ENCODE measurements around the gene PTPN7.

The PTPN7 gene

GRCh38 chr1:202165267-202165941 is 5.0 kb upstream of the PTPN7 start:
- DNase-seq = no peak

GRCh38 chr1:202164271-202165037 is 4.1 kb upstream of the PTPN7 start:
- no peak for DNase-seq

GRCh38 chr1:202163281-202164270 is 3.2 kb upstream of the PTPN7 start:
- no peak for DNase-seq

GRCh38 chr1:202162418-202163280 is 2.2 kb upstream of the PTPN7 start:
- no peak for DNase-seq

- no peak for DNase-seq
These were observed 1.6 kb upstream of the PTPN7 start for GRCh38 chr1:202162047-202162417.

DNA sequence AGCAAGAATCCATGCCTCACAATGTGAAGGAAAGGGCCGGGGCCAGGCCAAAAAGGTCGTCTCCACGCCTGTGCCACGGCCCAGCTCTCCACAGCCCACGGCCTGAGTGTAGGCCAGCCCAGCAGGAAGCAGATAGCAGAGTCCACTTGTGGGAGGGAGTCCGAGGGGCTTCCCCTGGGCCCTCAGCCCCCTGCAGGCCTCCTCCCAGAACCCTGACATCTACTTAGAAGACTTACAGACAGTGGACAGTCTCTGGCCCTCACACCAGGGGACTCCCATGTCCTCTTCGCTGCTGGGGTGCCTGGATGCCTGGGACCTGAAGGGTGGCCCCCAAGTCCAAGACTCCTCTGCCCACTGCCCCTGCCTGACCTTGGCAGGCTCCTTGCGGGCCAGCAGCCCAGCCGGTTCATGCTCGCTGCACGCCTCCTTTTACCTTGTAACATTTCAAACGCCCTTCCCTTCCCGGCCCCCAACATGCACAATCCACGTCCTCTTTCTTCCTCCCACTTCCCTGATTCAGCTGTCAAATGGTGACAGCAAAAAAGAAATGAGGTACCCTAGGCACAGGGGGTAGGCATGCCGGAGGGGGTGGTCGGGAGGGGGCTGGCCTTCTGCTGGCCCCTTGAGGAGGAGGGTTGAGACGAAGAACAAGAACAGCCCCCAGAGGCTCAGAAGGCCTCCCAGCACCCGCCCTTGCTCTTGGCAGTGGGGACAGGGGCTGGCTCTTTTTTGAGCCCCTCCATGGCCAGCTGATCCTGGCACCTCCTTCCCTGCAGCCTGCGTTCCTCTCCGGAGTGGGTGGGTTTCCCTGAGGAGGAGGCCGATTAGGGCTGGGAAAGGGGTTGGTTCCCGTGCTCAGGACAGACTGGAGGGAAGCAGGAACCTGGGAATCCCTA is 997 bp upstream of the PTPN7 start:
- DNase-seq = no peak

GRCh38 chr1:202159534-202160371 is 649 bp downstream of the PTPN7 start:
- DNase-seq = no peak

GRCh38 chr1:202158810-202159533 is 1.4 kb downstream of the PTPN7 start:
- DNase-seq = no peak

GRCh38 chr1:202157945-202158344 is 2.5 kb downstream of the PTPN7 start:
- no peak for DNase-seq

DNA sequence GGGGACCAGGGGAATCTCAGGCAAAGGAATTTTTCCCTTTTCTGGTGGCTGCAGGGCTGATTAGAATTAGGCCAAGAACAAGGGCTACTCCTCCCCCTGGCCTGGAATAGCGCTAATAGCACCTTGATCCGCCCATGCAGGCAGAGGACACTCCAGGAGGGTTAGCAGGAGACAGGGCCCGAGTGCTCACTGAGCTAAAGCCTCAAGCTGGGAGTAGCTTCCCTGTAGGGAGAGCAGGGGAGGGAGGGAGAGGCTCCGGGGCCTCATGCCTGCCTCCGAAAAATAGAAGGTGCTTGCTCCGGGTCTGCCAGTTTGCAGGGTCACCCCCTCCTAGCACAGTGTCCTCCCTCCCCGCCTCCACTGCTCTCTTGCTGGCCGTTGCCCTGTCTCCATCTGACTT is 3.8 kb downstream of the PTPN7 start:
- DNase-seq = no peak

GRCh38 chr1:202155478-202156021 is 4.9 kb downstream of the PTPN7 start:
- no peak for DNase-seq

GRCh38 chr1:202154766-202155477 is 5.5 kb downstream of the PTPN7 start:
- DNase-seq = no peak

DNA sequence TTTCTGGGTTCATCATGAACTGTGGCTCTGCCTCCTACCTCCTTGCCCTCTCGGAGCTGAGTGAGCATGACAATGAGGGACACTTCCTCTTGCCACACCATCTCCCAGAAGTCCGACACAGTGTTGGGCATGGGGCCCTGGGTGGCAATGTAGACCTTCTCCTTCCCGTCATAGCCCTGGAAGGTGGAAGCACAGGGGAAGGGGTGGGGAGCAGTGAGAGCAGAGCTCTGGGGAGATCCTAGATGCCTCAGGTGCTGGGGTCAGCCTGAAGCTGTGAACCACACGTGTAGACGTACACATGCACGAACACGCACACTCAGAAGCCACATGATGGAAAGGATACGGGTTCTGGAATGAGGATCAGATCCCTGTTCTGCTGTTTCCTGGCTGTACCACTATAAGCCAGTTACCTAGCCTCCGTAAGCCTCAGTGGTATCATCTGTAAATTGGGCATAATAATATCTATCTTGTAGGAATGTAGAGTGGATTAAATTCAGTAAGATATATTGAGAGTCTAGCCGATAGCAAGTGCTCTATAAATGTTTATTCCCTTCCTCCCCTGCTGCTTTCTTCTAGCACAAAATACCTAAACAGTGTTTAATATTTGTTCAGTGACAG is 6.1 kb downstream of the PTPN7 start:
- DNase-seq = no peak

DNA sequence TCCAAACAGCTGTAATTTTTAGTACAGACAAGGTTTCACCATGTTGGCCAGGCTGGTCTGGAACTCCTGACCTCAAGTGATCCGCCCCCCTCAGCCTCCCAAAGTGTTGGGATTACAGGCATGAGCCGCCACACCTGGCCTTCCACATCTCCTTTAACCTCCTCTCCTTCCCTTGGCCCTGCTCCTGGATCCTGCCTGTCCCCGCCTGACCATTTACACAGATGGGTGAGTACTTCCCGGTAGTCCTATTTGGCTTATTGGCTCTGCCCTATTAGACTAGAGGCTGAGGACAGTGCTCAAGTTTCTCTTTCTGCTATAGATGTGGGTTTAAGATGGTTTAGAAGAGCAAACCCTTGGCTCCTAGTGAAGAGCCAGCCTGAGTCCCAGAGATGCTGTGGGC is 7.1 kb downstream of the PTPN7 start:
- no peak for DNase-seq

- no peak for DNase-seq
These were observed 8.0 kb downstream of the PTPN7 start for GRCh38 chr1:202152399-202152798.

DNA sequence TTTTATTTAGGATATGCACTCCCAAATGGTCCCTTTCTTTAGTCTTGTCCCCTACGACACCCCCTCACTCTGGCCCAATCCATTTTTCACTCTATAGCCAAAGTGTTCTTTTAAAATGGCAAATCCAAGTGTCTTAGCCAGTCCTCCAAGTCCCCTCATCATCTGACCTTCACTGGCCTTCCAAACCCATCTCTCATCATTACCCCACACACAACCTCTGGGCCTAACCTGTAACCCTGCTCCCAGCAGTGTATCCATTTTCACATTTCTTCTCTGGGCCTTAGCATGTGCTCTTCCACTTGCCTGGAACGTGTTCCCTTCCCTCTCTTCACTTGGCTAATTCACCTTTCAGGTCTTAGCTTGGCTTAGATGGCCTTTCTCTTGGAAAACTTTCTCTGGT is 9.4 kb downstream of the PTPN7 start:
- DNase-seq = no peak

GRCh38 chr1:202150602-202151001 is 9.8 kb downstream of the PTPN7 start:
- DNase-seq = no peak

DNA sequence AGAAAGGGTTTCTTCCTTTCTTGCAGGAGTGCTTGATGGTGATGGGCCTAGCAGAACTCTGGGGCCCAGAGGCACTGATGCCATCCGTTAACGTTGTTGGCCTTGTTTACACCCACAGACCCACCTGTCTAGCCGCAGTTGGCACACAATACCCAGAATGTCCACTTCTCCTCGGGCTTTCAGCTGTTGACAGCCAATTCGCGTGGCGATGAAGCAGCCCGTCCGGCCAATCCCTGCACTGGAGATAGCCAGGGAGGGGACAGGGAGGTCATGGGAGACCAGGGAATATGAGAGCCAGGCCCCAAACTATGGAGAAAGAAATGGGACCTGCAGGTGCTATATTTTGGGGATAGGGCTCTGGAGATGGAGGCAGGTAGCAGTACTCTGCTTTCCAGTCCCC is 10.2 kb downstream of the PTPN7 start:
- no peak for DNase-seq

Data from NCI-H2171 (cell line).